Esophagus muscularis mucosa (tissue), 4 donors: ENCODE data around the gene SH3BP5. TPM values are rescaled to one million over a fixed set of nuclear protein-coding genes. Genes with fewer than 3 reads are reported as not detected.

Experiments used
- DNase-seq: peaks from one replicate; pipeline ENCODE4 v3.0.0-alpha.2; 2017; ENCODE audit errors: extremely low spot score
- H3K27ac ChIP-seq, 4 donors: fragments of 200-600 bp; sonication (generic); replicated peaks in 1 of 4; 1 replicate in 3 of 4; 2 replicates in 1 of 4; pipeline ENCODE4 v1.5.1; 2016 to 2019; ENCODE audit warnings: mild to moderate bottlenecking in 1 of 4
- H3K27me3 ChIP-seq, 4 donors: fragments of 200-600 bp; sonication (generic); one replicate each; pipeline versions ENCODE4 v1.5.1 to v1.6.0; 2016 to 2019
- H3K36me3 ChIP-seq, 4 donors: fragments of 200-600 bp; sonication (generic); one replicate each; pipeline ENCODE4 v1.5.1; 2016 to 2019
- H3K4me1 ChIP-seq, 4 donors: fragments of 200-600 bp; sonication (generic); one replicate each; pipeline ENCODE4 v1.5.1; 2016 to 2019
- H3K4me3 ChIP-seq, 4 donors: fragments of 200-600 bp; sonication (generic); 1 replicate in 2 of 4; 2 replicates in 2 of 4; pipeline ENCODE4 v1.5.1; 2016 to 2019; ENCODE audit warnings: mild to moderate bottlenecking in 4 of 4, moderate library complexity in 1 of 4
- H3K9me3 ChIP-seq, 4 donors: fragments of 200-600 bp; sonication (generic); 1 replicate in 3 of 4; 2 replicates in 1 of 4; pipeline ENCODE4 v1.5.1; 2016 to 2019
- EP300 ChIP-seq: sonication (generic); formaldehyde crosslinking; IDR thresholded peaks from one replicate; pipeline ENCODE4 v1.6.1; 2017; ENCODE audit warnings: antibody characterized with exemption
- POLR2A ChIP-seq: fragments of 450-650 bp; IDR thresholded peaks from one replicate; pipeline ENCODE4 v1.6.1; 2017; ENCODE audit warnings: antibody characterized with exemption, moderate library complexity, mild to moderate bottlenecking, low read depth
- POLR2AphosphoS5 ChIP-seq, 2 donors: sonication (generic); formaldehyde crosslinking; IDR thresholded peaks; one replicate each; pipeline ENCODE4 v1.6.1; 2017; ENCODE audit warnings: antibody characterized with exemption in 2 of 2
- WGBS: methylation state at CpG from one replicate; pipeline ENCODE4 v1.1.5; 2018; 5-methylcytosine and 5-hydroxymethylcytosine counted together
- intact Hi-C: fragments of 100-400 bp; cut with DNase I; formaldehyde crosslinking; loops from one replicate; pipeline ENCODE4 v1.15.1; 2023
- total RNA-seq, 4 donors: library from RNA; depleted of rRNA; stranded (reverse); fragments of >200 nt; gene quantifications; one replicate each; pipeline versions ENCODE4 v1.1.0 to v1.2.1, GENCODE V29; 2016
- TF ChIP-seq, protein P1 (sequence below), 3 experiments: fragments of 200-600 bp in 2 of 3; fragments of 450-650 bp in 1 of 3; sonication (generic) in 2 of 3; IDR thresholded peaks; one replicate each; pipeline ENCODE4 v1.5.1; 2017 to 2019; ENCODE audit warnings: antibody characterized with exemption in 3 of 3, mild to moderate bottlenecking in 2 of 3, moderate library complexity in 1 of 3

SH3BP5 gene
- total RNA-seq, 4 donors from 2014 or later = 26.2 to 56.5 (median 38.2) TPM

DNA sequence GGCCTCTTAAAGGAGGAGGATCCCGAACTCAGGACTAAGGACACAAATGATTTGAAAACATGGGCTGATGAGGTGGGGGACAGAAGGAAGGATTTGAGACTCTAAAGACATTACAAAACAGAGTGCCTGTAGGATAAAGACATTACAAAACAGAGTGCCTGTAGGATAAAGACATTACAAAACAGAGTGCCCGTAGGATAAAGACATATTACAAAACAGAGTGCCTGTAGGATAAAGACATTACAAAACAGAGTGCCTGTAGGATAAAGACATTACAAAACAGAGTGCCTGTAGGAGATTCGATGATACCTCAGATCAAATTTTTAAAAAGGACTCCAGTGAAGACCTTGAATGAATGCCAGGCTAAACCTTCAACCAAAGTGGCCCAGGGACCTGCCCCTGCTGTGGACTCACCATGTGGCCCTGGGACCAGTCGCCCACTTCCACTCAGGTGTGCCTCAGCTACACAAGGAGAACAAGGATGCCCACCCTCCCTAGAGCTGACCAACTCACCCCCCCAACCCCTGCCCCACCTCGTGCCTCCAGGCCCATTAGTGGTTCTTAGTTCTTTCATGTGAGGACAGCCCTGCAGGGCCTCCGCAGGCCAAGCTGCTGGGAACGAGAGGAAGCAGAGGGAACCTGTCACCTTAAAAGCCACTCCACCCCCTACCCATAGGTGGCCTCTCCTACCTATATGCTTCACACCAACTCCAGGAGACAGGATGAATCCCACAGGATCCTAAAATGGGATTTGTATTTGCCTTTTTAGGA is 59.8 kb downstream of the SH3BP5 start:
- H3K27ac ChIP-seq = peak overlapping the region; percentile 5 to 53 (median 33)
- 77% methylated on average over 7 of the region's 7 CpGs for WGBS
- no peaks in the 10 kb centered on the region for H3K9me3 ChIP-seq
- intact Hi-C loops = no loop called here
- no peak for DNase-seq
- peaks cover 18 to 40% (median 28%) of the 10 kb centered on the region in 4 donors for H3K4me1 ChIP-seq
- TF ChIP-seq EP300 = no peak
- TF ChIP-seq POLR2AphosphoS5 (IDR thresholded peaks at IDR 0.05) = no peak
- no peak for TF ChIP-seq POLR2A
- TF ChIP-seq, protein P1, sequence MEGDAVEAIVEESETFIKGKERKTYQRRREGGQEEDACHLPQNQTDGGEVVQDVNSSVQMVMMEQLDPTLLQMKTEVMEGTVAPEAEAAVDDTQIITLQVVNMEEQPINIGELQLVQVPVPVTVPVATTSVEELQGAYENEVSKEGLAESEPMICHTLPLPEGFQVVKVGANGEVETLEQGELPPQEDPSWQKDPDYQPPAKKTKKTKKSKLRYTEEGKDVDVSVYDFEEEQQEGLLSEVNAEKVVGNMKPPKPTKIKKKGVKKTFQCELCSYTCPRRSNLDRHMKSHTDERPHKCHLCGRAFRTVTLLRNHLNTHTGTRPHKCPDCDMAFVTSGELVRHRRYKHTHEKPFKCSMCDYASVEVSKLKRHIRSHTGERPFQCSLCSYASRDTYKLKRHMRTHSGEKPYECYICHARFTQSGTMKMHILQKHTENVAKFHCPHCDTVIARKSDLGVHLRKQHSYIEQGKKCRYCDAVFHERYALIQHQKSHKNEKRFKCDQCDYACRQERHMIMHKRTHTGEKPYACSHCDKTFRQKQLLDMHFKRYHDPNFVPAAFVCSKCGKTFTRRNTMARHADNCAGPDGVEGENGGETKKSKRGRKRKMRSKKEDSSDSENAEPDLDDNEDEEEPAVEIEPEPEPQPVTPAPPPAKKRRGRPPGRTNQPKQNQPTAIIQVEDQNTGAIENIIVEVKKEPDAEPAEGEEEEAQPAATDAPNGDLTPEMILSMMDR (IDR thresholded peaks at IDR 0.05) = no peak
- H3K36me3 ChIP-seq = no peaks in the 10 kb centered on the region
- no peak overlapping the region for H3K4me3 ChIP-seq
- no peaks in the 10 kb centered on the region for H3K27me3 ChIP-seq

GRCh38 chr3:15271785-15272381 is 60.5 kb downstream of the SH3BP5 start:
- TF ChIP-seq, protein P1 (IDR thresholded peaks at IDR 0.05) = no peak
- TF ChIP-seq POLR2AphosphoS5 (IDR thresholded peaks at IDR 0.05) (no peak), POLR2A (no peak), EP300 (no peak)
- no peaks in the 10 kb centered on the region for H3K9me3 ChIP-seq
- DNase-seq = no peak
- peaks cover 18 to 41% (median 31%) of the 10 kb centered on the region in 4 donors for H3K4me1 ChIP-seq
- H3K36me3 ChIP-seq = no peaks in the 10 kb centered on the region
- peak overlapping the region; percentile 5 to 53 (median 33) for H3K27ac ChIP-seq
- no peaks in the 10 kb centered on the region for H3K27me3 ChIP-seq
- H3K4me3 ChIP-seq = no peak overlapping the region
- intact Hi-C loops = no loop called here
- WGBS = 65% methylated on average over 13 of the region's 14 CpGs

- H3K27ac ChIP-seq = no peak overlapping the region
Observed at GRCh38 chr3:15271030-15271429, 61.4 kb downstream of the SH3BP5 start.

GRCh38 chr3:15269091-15269989 is 63.0 kb downstream of the SH3BP5 start:
- Histone ChIP-seq H3K27me3 (no peaks in the 10 kb centered on the region), H3K4me3 (peak overlapping the region in 2 of 4 donors; percentile 2 to 17), H3K27ac (peak overlapping the region; percentile 61 to 74 (median 70)), H3K36me3 (no peaks in the 10 kb centered on the region), H3K9me3 (no peaks in the 10 kb centered on the region), H3K4me1 (peaks cover 18 to 45% (median 35%) of the 10 kb centered on the region in 4 donors)
- peak; percentile 30 for TF ChIP-seq POLR2A
- TF ChIP-seq EP300 = no peak
- TF ChIP-seq POLR2AphosphoS5 (IDR thresholded peaks at IDR 0.05) = peak; percentile 79 to 82
- TF ChIP-seq, protein P1 (IDR thresholded peaks at IDR 0.05) = no peak
- WGBS = 73% methylated on average over 19 of the region's 29 CpGs
- intact Hi-C loops = loop anchor here (5.0 to 10.0 kb wide), 3 partner anchors 63 to 288 kb away; partner anchors contain the start of genes CAPN7 and SH3BP5
- DNase-seq = peak; percentile 96

More at GRCh38 chr3:15271030-15271429, 61.4 kb downstream of the SH3BP5 start:
- H3K4me3 ChIP-seq = no peak overlapping the region
- TF ChIP-seq POLR2A (no peak), POLR2AphosphoS5 (IDR thresholded peaks at IDR 0.05) (no peak), EP300 (no peak)
- TF ChIP-seq, protein P1 (IDR thresholded peaks at IDR 0.05) = no peak
- no peaks in the 10 kb centered on the region for H3K27me3 ChIP-seq
- no peaks in the 10 kb centered on the region for H3K9me3 ChIP-seq
- WGBS = 90% methylated on average over 4 of the region's 4 CpGs
- H3K4me1 ChIP-seq = peaks cover 18 to 41% (median 31%) of the 10 kb centered on the region in 4 donors
- no peak for DNase-seq
- intact Hi-C loops = no loop called here
- H3K36me3 ChIP-seq = no peaks in the 10 kb centered on the region
